Epithelial cell of proximal tubule (primary cell): Measurements from ENCODE around the gene ATP1A4. TPM values are rescaled to one million over a fixed set of nuclear protein-coding genes. Genes with fewer than 3 reads are reported as not detected.

Experiments
- DNase-seq: peaks from one replicate; pipeline ENCODE4 v3.0.0-alpha.2; 2011; ENCODE audit warnings: low read depth
- H3K4me3 ChIP-seq: 2 replicates; pipeline ENCODE4 v1.5.1; 2011; ENCODE audit warnings: low read depth, mild to moderate bottlenecking, low read length
- total RNA-seq: library from RNA; depleted of rRNA; stranded (reverse); fragments of >200 nt; gene quantifications from 2 replicates; pipeline ENCODE4 v1.2.3, GENCODE V29; 2015
- TF ChIP-seq, protein P1 (sequence below): conservative IDR thresholded peaks from 2 replicates; pipeline ENCODE4 v1.5.1; 2012; ENCODE audit warnings: low read depth, mild to moderate bottlenecking, low read length

Gene ATP1A4
- total RNA-seq, 1 donor from 2014 or later, result not detected

DNA sequence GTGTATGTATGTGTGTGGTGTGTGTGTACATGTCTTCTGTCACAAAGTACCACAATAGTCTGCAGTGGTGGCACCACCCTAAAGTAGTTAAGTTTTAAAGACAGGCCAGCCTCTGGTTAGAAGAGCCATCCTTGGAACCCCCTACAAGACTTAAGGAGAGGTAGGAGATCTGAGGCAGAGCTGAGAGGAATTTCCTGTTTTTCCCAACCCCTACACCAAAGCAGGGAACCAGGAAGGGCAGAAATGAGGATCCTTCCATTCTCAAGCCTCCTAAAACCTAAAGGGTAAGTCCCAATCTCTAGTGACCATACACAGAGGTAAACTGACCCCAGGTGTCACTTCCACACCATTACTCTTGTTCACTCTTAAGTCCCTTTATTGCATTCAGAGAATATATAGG lies 64.9 kb downstream of the ATP1A4 start:
- no peak for DNase-seq
- H3K4me3 ChIP-seq, result no peak overlapping the region
- TF ChIP-seq, protein P1, sequence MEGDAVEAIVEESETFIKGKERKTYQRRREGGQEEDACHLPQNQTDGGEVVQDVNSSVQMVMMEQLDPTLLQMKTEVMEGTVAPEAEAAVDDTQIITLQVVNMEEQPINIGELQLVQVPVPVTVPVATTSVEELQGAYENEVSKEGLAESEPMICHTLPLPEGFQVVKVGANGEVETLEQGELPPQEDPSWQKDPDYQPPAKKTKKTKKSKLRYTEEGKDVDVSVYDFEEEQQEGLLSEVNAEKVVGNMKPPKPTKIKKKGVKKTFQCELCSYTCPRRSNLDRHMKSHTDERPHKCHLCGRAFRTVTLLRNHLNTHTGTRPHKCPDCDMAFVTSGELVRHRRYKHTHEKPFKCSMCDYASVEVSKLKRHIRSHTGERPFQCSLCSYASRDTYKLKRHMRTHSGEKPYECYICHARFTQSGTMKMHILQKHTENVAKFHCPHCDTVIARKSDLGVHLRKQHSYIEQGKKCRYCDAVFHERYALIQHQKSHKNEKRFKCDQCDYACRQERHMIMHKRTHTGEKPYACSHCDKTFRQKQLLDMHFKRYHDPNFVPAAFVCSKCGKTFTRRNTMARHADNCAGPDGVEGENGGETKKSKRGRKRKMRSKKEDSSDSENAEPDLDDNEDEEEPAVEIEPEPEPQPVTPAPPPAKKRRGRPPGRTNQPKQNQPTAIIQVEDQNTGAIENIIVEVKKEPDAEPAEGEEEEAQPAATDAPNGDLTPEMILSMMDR, result no peak

DNA sequence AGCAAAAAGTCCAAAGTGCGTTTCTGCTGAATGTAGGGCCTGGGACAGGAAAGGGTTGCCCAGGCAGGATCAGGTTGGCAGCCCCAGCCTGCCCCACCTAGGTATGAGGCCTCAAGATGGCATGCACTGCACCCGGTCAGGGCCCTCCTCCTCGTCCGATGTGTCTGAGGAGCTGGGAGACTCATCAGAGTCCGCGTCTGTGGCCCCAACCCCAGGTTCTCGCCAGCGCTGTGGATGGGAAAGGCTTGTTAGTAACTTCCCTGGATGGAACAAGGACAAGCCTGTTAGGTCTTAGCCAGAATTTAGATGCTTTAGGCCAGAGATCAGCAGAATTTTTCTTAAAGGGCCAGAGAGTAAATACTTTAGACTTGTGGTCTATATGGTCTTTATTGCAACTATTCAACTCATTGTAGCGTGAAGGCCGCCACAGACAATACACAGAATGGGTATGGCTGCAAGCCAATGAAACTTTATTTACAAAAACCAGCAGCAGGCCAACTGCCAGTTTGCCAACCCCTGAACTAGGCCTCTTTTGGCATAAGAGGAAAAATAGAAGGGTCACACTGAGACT lies 66.2 kb downstream of the ATP1A4 start:
- no peak for DNase-seq
- TF ChIP-seq, protein P1, result no peak
- no peak overlapping the region for H3K4me3 ChIP-seq

- DNase-seq, result no peak
- H3K4me3 ChIP-seq, result no peak overlapping the region
- TF ChIP-seq, protein P1, result peak; percentile 75
These were observed 67.9 kb downstream of the ATP1A4 start for GRCh38 chr1:160219062-160219929.

DNA sequence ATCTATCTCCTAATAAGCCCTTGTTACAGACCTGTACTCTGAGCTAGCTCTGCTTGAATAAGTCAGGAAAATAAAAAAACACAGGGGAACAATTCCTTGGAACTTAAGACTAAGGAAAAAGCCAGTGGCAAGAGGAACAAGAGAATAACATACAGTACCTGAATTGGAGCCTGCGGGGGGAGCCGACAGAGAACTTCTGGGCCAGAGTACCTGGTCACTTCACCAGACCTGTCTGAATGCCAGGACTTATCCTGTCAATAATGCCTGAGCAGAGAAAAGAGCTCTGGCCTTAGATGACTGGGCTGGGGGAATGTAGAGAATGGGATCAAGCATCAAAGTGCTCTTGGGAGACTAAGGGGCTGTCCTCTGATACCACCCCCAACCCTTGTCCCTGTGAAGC lies 68.9 kb downstream of the ATP1A4 start:
- no peak overlapping the region for H3K4me3 ChIP-seq
- no peak for DNase-seq
- TF ChIP-seq, protein P1, result no peak

DNA sequence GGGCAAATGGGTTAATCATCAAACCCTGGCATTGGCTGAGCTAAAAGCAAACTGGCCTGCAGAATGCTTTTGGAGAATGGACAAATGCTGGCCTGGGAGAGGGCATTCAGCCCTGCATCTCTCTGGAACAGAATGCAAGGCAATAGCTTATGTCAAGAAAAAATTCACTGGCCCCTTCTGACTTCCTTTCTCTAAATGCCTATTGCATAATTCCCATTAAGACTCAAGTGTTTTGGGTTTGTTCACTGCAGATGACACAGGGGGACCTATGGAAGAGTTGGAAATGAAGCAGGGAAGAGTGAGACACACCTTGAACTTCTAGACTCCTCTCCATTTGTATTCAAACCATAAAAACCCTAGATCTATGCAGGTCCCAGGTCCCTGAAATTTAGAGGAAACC lies 69.7 kb downstream of the ATP1A4 start:
- no peak for DNase-seq
- TF ChIP-seq, protein P1, result no peak
- no peak overlapping the region for H3K4me3 ChIP-seq

- no peak overlapping the region for H3K4me3 ChIP-seq
- no peak for DNase-seq
- TF ChIP-seq, protein P1, result no peak
These were observed 71.1 kb downstream of the ATP1A4 start for GRCh38 chr1:160222546-160222945.
